NCI-H748 (cell line): ENCODE measurements around the gene TYR.
"Not testable (repeated sequence)": the region's sequence is repeated elsewhere in the genome, so short reads cannot be mapped to it uniquely, and the experiment has no call there.

Source experiments
- DNase-seq: peaks from one replicate; lab custom pipeline; 2025; ENCODE audit not compliant: unreplicated experiment; lab: John Stamatoyannopoulos, UW

TYR gene

DNA sequence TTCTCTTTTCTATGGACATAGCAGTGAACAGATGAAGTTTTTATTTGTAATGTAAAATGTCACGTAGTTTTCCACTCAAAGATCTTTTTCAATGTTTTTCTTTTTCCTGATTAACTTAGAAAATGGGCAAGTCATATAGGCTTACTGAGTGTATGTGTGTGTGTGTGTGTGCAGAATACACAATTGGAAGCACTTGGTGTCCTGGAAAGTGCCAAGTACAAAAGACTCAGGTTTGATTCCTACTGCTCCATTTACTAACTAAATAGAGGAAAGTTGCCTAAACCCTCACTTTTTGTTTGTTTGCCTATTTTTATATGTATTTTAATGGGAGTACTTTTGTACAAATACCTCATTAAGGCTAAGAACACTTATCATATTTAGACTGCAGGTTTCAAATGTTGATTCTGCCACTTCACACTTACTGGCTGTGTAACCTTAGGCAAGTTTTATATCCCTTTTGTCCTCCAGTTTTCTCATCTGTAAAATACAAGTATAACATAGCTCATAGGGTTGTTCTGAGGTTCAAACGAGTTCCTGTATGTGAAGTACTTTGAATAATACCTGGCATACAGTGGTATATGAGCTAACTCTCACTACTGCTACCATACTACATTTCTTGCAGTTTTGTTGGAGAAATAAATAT lies 90.1 kb downstream of the TYR start:
- no peak for DNase-seq

DNA sequence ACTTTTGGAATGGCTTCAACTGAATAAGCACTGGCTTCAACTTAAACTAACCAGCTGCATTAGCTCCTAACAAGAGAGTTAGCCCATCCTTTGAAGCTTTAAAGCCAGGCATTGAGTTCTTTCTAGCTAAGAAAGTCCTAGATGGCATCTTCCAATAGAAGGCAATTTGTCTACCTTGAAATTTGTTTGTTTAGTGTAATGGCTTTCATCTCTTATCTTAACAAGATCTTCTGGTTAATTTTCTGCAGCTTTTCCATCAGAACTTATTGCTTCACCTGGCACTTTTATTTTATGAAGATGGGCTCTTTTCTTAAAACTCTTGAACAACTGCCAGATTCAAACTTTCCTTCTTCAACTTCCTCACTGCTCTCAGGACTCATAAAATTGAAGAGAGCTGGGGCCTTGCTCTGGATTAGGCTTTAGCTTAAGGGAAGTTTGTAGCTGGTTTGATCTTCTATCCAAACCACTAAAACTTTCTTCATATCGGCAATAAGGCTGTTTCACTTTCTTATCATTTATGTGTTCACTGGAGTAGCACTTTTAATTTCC lies 94.9 kb downstream of the TYR start:
- DNase-seq = not testable (repeated sequence)

DNA sequence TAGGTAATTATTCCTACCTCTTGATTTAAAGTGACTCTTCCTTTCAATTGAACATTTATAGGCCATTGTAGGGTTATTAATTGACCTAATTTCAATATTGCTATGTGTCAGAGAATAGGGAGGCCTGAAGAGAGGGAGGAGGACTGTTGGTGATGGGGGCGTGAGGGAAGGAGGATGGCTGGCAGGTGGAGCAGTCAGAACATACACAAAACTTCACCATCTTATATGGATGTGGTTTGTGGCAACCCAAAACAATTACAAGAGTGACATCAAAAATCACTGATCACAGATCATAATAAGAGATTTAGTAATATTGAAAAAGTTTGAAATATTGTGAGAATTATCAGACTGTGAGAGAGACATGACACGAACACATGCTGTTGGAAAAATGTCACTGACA lies 95.5 kb downstream of the TYR start:
- DNase-seq = not testable (repeated sequence)

DNA sequence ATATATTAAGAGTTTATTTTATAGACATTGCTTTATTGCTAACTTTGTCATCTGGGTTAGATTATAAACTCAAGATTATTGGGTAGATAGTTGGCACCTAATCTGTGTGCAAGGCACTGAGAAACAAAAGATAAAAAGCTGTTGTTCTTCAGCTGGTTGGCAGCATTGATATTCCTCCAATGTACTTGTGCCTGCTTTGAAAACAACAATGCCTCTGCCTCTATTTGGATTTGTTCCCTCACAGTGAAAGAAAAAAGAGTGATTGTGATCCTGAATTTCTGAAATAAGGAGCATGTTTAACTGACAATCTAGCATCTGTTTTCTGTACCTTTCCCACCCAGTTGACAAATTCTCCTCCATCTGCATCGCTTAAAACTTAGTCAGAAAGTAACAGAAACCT lies 98.3 kb downstream of the TYR start:
- DNase-seq = no peak

DNA sequence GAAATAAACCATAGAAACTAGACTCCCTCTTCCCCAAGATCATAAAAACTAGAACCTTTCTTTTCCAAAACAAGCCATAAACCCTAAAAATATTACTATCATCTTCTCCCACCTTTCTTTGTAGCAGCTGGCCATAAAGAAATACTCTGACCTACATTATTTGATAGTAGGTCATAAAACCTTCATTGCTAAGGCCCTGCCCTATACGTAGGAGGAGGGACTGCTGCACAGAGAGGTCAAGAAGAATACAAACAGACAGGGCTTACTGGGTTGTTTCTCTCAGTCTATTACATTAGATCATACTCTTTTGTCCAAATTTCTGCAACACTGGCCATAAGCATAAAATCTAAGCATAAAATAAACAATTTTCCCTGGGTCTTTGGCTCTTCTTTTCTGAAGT lies 101.5 kb downstream of the TYR start:
- no peak for DNase-seq

DNA sequence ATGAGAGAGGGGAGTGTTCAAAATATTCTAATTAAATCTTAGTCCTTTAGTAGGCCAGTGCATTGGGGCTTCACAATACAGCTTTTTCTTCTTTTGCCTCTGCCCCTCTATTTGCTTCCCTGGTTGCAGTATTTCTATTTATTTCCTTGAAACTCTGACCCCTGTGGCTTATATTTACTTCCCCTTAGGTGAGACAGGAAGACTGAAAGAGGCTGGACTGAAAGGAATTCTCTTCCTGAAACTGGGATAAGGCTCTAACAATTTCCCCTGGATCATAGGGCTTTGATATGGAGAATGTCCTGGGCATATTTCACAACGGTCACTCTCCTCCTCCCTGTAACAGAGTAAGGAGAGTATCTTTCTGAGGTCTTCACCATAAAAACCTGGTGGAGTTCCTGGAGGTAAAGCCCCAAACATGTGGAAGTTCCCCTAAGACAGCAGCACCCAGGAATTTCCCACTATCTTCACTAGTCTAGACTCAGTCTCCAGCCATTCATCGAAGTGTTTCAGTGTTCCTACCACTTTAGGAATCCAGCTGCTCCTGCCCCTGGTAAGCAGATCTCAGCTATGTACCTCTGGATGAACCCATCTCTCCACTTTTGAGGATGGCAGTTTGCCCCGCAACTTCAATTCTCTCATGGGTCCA lies 103.5 kb downstream of the TYR start:
- DNase-seq = not testable (repeated sequence)

DNA sequence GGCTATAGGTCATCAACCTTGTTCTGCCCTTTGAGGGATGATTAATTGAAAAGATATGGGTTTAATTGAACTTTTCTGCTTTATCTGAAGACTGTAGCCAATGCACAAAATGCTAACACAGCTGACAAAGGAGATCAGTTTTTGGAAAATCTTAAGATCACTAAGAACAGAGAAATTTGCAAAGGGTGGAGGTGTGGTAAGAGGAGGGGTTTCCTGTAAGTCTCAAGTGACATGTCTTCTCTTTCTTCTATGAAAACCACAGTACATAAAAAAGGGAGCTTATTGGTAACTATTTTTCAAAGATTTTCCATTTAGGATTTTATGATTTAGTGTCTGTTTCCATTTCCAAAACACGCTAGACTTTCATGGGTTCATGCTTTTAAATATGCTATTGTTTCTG lies 108.9 kb downstream of the TYR start:
- DNase-seq = not testable (repeated sequence)

DNA sequence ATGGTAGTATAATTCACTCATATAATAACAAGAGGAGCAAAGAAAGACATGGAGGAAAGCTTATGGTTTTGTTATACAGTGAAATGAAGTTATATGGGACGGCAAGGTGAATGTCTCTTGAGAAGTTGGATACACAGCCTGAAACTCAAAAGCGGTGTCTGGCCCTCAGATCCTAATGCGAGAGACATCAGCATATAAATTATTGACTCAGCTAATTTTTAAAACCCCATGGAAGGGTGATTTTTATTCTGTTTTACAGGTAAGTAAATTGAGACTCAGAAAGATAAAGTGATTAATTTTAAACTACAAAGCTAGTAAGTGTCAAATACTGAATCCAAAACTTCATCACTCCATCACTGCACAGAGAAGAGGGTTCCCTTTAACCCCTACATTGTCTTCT lies 110.3 kb downstream of the TYR start:
- not testable (repeated sequence) for DNase-seq

DNA sequence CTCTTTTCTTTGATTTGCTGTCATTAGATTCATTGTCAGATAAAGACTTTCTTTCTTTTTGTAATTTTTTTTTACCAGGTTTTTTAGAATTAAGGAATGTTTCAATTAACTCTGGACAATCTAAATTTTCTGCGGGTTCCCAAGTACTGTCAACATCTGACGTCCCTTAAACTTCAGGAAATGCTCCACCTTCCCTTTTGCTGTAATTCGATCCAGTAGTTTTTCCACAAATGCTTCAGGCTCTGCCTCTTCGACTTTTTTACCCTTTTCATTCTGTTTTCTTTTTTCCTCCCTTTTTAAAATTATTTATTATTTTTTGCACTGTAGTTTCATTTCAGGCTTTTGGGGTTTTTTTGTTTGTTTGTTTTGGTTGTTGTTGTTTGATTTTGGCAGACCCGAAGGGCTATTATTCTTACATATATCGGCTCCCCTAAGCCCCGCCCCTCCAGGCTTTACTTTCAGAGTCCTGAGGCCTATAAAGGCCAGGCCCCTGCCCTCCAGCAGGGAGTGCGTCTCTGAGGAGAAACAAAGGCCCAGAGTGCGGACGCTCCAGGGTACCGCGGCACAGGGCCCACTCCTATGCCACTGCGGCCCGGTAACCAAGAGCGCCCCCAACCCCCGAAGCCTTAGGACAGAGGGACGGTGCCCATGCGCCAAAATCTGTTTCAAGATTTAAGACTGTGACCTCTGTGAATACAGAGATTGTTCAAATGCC lies 116.4 kb downstream of the TYR start:
- no peak for DNase-seq

DNA sequence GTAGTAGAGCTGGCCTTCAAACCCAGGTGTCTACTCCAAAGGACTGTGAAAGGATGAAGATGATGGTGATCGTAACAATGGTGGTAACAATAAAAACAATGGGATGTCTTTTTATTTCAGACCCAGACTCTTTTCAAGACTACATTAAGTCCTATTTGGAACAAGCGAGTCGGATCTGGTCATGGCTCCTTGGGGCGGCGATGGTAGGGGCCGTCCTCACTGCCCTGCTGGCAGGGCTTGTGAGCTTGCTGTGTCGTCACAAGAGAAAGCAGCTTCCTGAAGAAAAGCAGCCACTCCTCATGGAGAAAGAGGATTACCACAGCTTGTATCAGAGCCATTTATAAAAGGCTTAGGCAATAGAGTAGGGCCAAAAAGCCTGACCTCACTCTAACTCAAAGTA lies 117.3 kb downstream of the TYR start:
- not testable (repeated sequence) for DNase-seq

DNA sequence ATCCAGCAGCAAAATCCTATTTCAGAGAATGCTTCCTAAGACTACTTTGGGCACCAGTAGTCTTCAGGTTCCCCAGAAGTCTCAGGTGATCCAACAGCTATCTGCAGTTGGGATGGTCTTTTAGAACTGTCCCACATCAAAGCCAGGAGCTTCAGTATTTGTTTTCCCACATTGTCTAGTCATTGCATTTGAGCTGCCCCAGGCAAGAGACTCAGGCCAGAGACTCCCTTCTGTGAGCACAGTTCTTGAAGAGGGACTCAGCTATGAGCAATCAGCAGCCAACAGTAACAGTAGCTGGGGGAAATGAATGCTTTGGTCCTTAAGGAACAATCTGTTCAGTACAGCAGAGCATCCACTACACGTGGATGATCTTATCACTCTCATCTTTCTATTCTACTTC lies 125.4 kb downstream of the TYR start:
- not testable (repeated sequence) for DNase-seq

DNA sequence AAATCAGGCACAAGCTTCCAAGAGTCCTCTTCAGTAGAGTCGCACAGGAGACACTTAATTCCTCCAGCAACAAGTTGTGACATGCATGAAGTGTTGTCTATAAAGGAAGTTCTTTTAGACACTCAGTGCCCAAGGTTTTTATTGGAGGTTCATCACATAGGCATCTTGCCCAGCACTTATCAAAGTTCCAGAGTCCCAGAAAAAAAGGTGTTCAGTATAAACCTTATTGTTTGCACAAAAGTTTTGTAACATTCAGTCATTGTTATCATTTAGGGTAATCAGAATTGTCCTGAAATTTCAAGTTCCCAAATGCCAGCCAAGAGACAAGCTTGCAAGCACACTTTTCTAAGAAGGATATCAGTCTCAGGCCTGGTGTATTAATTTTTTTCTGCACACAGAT lies 130.6 kb downstream of the TYR start:
- DNase-seq = not testable (repeated sequence)

DNA sequence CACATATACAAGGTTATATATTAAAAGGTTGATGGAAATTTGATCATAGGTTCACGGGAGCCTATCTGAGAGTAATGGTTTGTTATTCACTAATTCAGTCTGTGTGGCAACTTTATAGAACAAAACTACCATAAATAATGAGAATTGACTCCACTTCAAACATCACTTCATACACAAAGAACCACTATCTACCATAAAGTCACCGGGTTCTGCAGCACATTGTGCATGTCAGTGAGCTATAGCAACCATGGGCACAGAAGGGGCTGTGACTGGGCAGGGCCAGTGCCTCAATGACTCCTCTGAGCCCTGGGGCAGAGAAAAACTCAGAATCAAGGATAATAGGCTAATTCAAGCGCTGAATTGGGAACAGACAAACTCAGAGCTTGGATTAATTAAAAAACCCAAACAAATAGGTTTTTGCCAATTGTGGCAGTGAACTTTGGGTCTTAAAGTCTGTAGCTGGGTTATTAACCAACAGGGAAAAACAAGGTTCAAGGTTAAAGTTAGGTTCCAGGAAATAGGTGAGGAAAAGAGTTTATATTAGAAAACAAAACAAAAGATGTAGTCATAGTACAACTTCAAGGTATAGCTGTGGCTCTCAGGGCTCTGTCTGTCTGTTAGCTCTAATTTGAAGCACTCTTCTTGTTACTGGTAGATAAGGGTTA lies 131.8 kb downstream of the TYR start:
- DNase-seq = not testable (repeated sequence)

DNA sequence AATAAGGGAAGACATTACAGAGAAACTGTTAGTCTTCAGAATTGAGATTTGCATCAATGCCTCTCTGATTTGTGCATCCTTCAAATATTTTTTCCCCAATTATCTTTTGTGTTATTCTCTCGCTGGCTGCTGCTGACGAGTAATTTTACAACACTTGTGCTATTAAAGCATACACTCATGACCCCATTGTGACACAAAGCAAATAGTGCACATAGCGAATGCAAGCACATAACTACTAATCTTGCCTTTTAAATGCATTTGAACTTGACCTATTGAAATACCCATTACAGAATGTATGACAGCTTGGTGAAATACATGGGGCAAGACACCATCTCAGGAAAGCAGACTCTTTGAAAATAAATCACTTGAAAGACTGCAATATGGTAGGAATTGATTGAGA lies 132.9 kb downstream of the TYR start:
- peak; percentile 22 for DNase-seq

DNA sequence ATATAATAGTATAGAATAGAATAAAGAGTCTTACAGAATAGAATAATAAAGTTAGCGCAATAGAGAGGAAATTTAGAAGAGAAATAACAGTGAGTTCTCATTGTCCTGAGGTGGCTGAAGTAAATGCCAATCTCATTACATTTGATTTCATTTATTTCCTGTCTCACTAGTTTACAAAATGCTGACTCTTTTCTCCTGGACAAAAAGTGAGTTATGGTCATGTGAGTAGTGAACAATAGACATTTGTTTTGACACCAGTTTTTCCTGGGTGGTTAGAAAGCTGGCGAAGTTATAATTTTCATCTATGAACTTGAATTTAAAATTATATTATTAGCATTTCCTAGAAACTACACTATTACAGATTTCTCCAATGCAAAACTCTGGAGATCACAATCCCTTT lies 143.7 kb downstream of the TYR start:
- no peak for DNase-seq

DNA sequence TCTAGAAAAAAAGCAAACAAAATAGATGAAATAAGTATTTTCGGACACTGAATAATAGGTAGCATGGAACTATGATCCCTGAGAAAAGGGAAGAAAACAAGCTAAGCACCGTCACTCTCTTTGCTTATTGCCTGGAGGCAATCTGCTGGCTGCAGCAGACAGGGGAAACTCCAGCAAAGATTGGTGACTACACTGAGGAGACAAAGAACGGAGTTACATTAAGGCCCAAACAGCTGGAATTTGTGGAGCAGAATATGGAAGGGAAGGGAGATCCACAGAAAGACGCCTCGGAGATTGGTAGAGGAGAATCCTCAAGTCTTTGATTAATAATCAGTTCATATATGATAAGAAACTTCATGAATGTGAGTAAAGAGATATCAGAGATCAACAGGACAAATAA lies 150.2 kb downstream of the TYR start:
- no peak for DNase-seq

DNA sequence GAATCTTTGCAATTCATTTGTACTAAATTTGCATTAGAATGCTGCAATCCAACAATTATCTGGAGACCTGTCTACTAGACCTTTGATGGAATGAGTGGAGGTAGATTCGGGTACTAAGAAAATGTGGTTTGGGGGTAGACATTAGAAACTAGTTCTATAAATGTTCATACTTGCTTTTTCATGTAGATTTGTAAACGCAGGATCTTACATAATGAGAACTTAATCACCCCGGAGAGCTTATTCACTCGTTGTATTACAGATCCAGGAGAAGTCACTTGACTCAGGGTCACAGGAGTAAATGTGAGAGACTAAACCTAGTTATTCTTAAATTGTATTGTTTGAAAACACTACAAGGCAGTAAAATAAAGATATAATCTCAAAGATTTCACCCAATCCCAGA lies 154.3 kb downstream of the TYR start:
- not testable (repeated sequence) for DNase-seq

DNA sequence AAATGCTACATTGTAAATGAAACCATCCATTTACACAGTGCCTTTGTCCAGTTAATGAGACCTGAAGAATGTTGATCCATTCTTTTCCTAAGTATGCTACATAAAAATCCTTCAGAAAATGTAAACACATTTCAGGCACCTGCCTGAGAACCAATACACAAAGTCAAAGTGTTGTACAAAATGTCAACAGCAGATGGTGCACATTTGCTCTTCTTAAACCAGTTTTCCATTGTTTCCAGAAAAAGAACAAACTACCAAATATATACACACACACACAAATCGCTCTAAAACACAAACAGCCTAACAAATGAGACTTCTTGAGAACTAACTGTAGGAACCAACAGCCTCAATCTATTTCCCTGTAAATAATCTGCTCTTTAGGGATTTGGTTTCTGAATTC lies 156.0 kb downstream of the TYR start:
- peak; percentile 54 for DNase-seq

DNA sequence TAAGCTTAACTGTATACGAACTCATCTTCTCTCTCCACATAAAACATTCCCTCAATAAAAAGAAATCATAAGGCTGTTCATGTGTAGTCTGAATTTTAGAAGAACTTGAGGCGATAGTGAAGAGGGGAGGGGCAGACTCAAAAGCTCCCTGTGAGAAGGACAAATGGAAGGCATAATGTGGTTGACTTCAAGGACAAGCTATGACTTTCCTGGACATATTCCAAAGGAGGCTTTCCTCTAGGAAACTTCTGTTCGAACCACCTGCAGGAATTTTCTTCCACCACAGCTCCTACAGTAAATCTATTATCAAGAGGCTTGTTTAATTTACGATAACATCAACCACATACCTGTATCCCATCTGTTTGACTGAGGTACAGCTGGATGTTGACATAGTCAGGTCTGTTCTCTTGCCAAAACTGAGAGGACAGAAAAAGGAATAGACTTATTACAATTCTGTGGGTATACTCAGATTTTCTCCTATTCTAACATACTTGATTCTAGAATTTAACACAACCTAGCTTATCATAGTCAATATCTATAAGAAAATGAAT lies 159.5 kb downstream of the TYR start:
- DNase-seq = not testable (repeated sequence)

DNA sequence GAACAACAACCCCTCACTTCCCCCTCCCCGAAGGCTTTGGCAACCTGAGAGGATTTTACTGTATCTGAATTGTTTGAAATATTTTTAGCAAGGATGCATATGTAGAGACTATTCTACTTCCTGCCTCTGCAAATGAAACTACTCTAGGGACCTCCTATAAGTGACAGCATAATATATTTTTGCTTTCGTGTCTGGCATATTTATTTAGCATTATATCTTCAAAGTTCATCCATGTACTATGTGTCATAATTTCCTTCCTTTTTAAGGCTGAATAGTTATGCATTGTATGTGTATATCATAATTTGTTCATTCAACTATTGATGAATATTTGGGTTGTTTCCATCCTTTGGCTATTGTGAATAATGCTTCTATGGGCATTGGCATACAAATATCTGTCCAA lies 160.4 kb downstream of the TYR start:
- not testable (repeated sequence) for DNase-seq

DNA sequence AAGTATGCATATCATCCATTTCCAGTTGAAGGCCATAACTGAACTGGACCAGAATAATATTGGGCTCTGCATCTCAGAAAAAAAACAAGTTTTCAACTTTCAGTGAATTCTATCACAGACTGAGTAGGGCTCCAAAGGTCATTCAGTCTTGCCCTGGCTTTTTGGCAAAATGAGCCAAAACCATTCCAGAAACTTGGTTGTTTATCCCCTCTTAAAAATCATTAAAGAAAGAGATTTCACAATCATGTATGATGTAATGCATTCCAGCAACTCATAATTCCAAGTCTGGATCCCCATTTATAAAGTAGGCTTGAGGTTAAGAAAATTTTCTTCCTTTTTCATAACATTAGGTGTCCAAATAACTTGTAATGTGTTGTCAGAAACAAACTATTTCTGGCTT lies 162.8 kb downstream of the TYR start:
- DNase-seq = not testable (repeated sequence)
